ENCODE measurements around the gene ESYT3.

ESYT3 gene

DNA sequence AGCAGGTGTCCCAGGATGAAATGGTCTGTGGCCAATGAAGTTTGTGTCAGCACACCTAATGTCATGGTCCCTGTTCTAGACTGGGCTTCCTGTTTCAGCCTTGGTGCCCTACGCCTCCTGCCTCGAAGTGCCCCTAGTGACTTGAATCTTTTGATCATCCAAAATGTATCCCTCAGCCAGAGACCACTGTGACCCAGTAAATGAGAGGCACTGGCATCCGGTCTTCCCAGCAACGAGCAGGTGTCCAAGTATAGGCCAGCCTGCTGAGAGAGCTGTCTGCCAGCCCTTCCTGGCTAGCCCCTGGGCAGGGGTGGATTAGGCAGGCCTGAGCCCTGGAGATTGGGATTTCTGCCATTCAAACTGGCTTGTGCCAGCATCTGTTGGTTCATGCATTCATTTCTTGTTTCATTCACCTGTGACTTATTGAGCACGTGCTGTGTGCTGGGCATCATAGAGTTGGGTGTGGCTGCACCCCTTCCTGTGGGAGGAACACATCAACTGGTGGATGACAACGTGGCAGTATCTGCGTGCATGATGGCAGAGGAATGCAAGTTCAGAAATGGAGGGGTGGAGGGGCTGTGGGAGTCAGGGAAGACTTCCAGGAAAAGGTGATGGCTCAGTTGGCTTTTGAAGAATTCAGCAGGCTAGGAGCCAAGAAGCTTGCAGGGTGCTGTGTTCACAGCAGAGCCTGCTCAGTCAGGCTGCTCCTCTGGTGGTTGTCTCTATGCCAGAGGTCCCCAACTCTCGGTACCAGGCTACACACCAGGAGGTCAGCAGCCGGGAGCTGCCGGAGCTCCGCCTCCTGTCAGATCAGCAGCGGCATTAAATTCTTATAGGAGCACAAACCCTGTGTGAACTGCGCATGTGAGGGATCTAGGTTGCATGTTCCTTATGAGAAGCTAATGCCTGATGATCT, 21.6 kb downstream of the ESYT3 start:
- H3K4me3 ChIP-seq (replicated peaks; ENCODE audit: insufficient read depth, low read length): no peak overlapping the region
- TF ChIP-seq SPI1 (IDR thresholded peaks at IDR 0.05; ENCODE audit: borderline replicate concordance, low read depth): no peak
- no peak overlapping the region for H3K27ac ChIP-seq (replicated peaks)
- H3K27me3 ChIP-seq (ENCODE audit: insufficient read depth, poor library complexity, severe bottlenecking): no peaks in the 10 kb centered on the region
- DNase-seq (ENCODE audit: low read depth in 1 of 2, low spot score in 1 of 2): no peak

GRCh38 chr3:138456961-138457862, 22.8 kb downstream of the ESYT3 start:
- H3K27me3 ChIP-seq (ENCODE audit: insufficient read depth, poor library complexity, severe bottlenecking): no peaks in the 10 kb centered on the region
- H3K27ac ChIP-seq (replicated peaks): no peak overlapping the region
- TF ChIP-seq, protein P1, sequence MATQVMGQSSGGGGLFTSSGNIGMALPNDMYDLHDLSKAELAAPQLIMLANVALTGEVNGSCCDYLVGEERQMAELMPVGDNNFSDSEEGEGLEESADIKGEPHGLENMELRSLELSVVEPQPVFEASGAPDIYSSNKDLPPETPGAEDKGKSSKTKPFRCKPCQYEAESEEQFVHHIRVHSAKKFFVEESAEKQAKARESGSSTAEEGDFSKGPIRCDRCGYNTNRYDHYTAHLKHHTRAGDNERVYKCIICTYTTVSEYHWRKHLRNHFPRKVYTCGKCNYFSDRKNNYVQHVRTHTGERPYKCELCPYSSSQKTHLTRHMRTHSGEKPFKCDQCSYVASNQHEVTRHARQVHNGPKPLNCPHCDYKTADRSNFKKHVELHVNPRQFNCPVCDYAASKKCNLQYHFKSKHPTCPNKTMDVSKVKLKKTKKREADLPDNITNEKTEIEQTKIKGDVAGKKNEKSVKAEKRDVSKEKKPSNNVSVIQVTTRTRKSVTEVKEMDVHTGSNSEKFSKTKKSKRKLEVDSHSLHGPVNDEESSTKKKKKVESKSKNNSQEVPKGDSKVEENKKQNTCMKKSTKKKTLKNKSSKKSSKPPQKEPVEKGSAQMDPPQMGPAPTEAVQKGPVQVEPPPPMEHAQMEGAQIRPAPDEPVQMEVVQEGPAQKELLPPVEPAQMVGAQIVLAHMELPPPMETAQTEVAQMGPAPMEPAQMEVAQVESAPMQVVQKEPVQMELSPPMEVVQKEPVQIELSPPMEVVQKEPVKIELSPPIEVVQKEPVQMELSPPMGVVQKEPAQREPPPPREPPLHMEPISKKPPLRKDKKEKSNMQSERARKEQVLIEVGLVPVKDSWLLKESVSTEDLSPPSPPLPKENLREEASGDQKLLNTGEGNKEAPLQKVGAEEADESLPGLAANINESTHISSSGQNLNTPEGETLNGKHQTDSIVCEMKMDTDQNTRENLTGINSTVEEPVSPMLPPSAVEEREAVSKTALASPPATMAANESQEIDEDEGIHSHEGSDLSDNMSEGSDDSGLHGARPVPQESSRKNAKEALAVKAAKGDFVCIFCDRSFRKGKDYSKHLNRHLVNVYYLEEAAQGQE (IDR thresholded peaks at IDR 0.05; ENCODE audit: insufficient replicate concordance, low read depth): no peak
- no peak for TF ChIP-seq POLR2AphosphoS5 (IDR thresholded peaks at IDR 0.05; ENCODE audit: low read depth)
- no peak for TF ChIP-seq CTCF (IDR thresholded peaks at IDR 0.05; ENCODE audit: insufficient read depth, low read length)
- no peak for TF ChIP-seq GABPA (IDR thresholded peaks at IDR 0.05; ENCODE audit: low read depth)
- no peak for TF ChIP-seq SPI1 (IDR thresholded peaks at IDR 0.05; ENCODE audit: borderline replicate concordance, low read depth)
- DNase-seq (ENCODE audit: low read depth in 1 of 2, low spot score in 1 of 2): no peak
- no peak overlapping the region for H3K4me3 ChIP-seq (replicated peaks; ENCODE audit: insufficient read depth, low read length)

- H3K4me3 ChIP-seq (replicated peaks; ENCODE audit: insufficient read depth, low read length): no peak overlapping the region
Observed at GRCh38 chr3:138457863-138458735, 23.7 kb downstream of the ESYT3 start.

More at GRCh38 chr3:138457863-138458735, 23.7 kb downstream of the ESYT3 start:
- TF ChIP-seq CTCF (IDR thresholded peaks at IDR 0.05; ENCODE audit: insufficient read depth, low read length) (no peak), GABPA (IDR thresholded peaks at IDR 0.05; ENCODE audit: low read depth) (no peak), POLR2AphosphoS5 (IDR thresholded peaks at IDR 0.05; ENCODE audit: low read depth) (no peak), SPI1 (IDR thresholded peaks at IDR 0.05; ENCODE audit: borderline replicate concordance, low read depth) (no peak)
- TF ChIP-seq, protein P1 (IDR thresholded peaks at IDR 0.05; ENCODE audit: insufficient replicate concordance, low read depth): no peak
- no peak for DNase-seq (ENCODE audit: low read depth in 1 of 2, low spot score in 1 of 2)
- Histone ChIP-seq H3K27me3 (ENCODE audit: insufficient read depth, poor library complexity, severe bottlenecking) (no peaks in the 10 kb centered on the region), H3K27ac (replicated peaks) (no peak overlapping the region)

All from HL-60 (cell line).